Skin of body (tissue), 2 donors: Measurements from ENCODE around the gene TRPM3. TPM values are rescaled to one million over a fixed set of nuclear protein-coding genes. Genes with fewer than 3 reads are reported as not detected.

ENCODE experiments used
- DNase-seq: peaks from one replicate; lab custom pipeline; 2025; lab: John Stamatoyannopoulos, UW
- total RNA-seq: library from RNA; depleted of rRNA; stranded (reverse); fragments of >200 nt; gene quantifications from one replicate; pipeline ENCODE4 v1.2.3, GENCODE V29; 2014

The TRPM3 gene
- total RNA-seq, 1 donor from 2014 or later: 2.3 TPM

GRCh38 chr9:70949239-70949638 lies 172.2 kb downstream of the TRPM3 start:
- DNase-seq: no peak

GRCh38 chr9:70948744-70949143 lies 172.7 kb downstream of the TRPM3 start:
- no peak for DNase-seq

GRCh38 chr9:70947511-70947910 lies 173.9 kb downstream of the TRPM3 start:
- no peak for DNase-seq

GRCh38 chr9:70947086-70947485 lies 174.3 kb downstream of the TRPM3 start:
- DNase-seq: no peak

- DNase-seq: no peak
These were observed 176.1 kb downstream of the TRPM3 start for GRCh38 chr9:70945301-70945700.

- no peak for DNase-seq
These were observed 180.2 kb downstream of the TRPM3 start for GRCh38 chr9:70941191-70941590.

GRCh38 chr9:70940605-70941004 lies 180.8 kb downstream of the TRPM3 start:
- no peak for DNase-seq

GRCh38 chr9:70936536-70936935 lies 184.9 kb downstream of the TRPM3 start:
- DNase-seq: no peak

- DNase-seq: peak; percentile 30
These were observed 185.6 kb downstream of the TRPM3 start for GRCh38 chr9:70935856-70936255.

GRCh38 chr9:70934642-70935041 lies 186.8 kb downstream of the TRPM3 start:
- no peak for DNase-seq

- peak; percentile 47 for DNase-seq
These were observed 188.1 kb downstream of the TRPM3 start for GRCh38 chr9:70933321-70933720.

GRCh38 chr9:70932097-70932496 lies 189.3 kb downstream of the TRPM3 start:
- DNase-seq: no peak

GRCh38 chr9:70927530-70927929 lies 193.9 kb downstream of the TRPM3 start:
- DNase-seq: no peak

- peak; percentile 93 for DNase-seq
These were observed 196.4 kb downstream of the TRPM3 start for GRCh38 chr9:70924895-70925547.

- peak; percentile 94 for DNase-seq
These were observed 197.0 kb downstream of the TRPM3 start for GRCh38 chr9:70924380-70924779.

- peak; percentile 80 for DNase-seq
These were observed 197.5 kb downstream of the TRPM3 start for GRCh38 chr9:70923961-70924360.

GRCh38 chr9:70921136-70921535 lies 200.3 kb downstream of the TRPM3 start:
- DNase-seq: no peak

- DNase-seq: no peak
These were observed 204.1 kb downstream of the TRPM3 start for GRCh38 chr9:70917277-70917676.

- no peak for DNase-seq
These were observed 209.6 kb downstream of the TRPM3 start for GRCh38 chr9:70911791-70912190.

GRCh38 chr9:70910598-70910997 lies 210.8 kb downstream of the TRPM3 start:
- no peak for DNase-seq

- peak; percentile 9 for DNase-seq
These were observed 218.7 kb downstream of the TRPM3 start for GRCh38 chr9:70902692-70903131.

- DNase-seq: no peak
These were observed 219.2 kb downstream of the TRPM3 start for GRCh38 chr9:70902171-70902570.

- no peak for DNase-seq
These were observed 219.7 kb downstream of the TRPM3 start for GRCh38 chr9:70901746-70902145.

- DNase-seq: no peak
These were observed 220.4 kb downstream of the TRPM3 start for GRCh38 chr9:70901013-70901412.
